Astrocyte (in vitro differentiated cells and primary cell): Measurements from ENCODE around the gene PBX1. TPM values are rescaled to one million over a fixed set of nuclear protein-coding genes. Genes with fewer than 3 reads are reported as not detected.

ENCODE experiments used
- DNase-seq: peaks from one replicate; pipeline ENCODE4 v3.0.0-alpha.2; 2010; ENCODE audit warnings: low read depth
- FAIRE-seq: peaks from 2 replicates; lab custom pipeline; 2011; peaks lifted over from hg19 to GRCh38; lab: Jason Lieb, UNC
- H2AFZ ChIP-seq: 2 replicates; pipeline ENCODE4 v1.6.0; 2012; ENCODE audit warnings: low read depth, low read length, inconsistent platforms
- H3K27ac ChIP-seq: 2 replicates; pipeline ENCODE4 v1.5.1; 2011; ENCODE audit warnings: low read depth, low read length, inconsistent platforms
- H3K27me3 ChIP-seq: 2 replicates; pipeline ENCODE4 v1.6.0; 2011; ENCODE audit warnings: low read length, inconsistent platforms; ENCODE audit not compliant: insufficient read depth
- H3K36me3 ChIP-seq: 2 replicates; pipeline ENCODE4 v1.5.1; 2011; ENCODE audit warnings: low read length, inconsistent platforms; ENCODE audit not compliant: insufficient read depth
- H3K4me1 ChIP-seq: 2 replicates; pipeline ENCODE4 v1.5.1; 2011; ENCODE audit warnings: low read length, inconsistent platforms; ENCODE audit not compliant: insufficient read depth
- H3K4me2 ChIP-seq: 2 replicates; pipeline ENCODE4 v1.6.0; 2012; ENCODE audit warnings: low read length, inconsistent platforms
- H3K4me3 ChIP-seq: 2 replicates; pipeline ENCODE4 v1.5.1; 2011; ENCODE audit warnings: low read depth, mild to moderate bottlenecking, low read length, inconsistent platforms; ENCODE audit not compliant: insufficient read depth
- H3K79me2 ChIP-seq: 2 replicates; pipeline ENCODE4 v1.6.0; 2012; ENCODE audit warnings: mild to moderate bottlenecking, low read length, inconsistent platforms; ENCODE audit not compliant: insufficient read depth
- H3K9ac ChIP-seq: 2 replicates; pipeline ENCODE4 v1.6.0; 2012; ENCODE audit warnings: mild to moderate bottlenecking, low read length, inconsistent platforms
- H3K9me3 ChIP-seq: 2 replicates; pipeline ENCODE4 v1.5.1; 2012; ENCODE audit warnings: low read depth, mild to moderate bottlenecking, low read length, inconsistent platforms; ENCODE audit not compliant: insufficient read depth
- H4K20me1 ChIP-seq: 2 replicates; pipeline ENCODE4 v1.6.0; 2012; ENCODE audit warnings: low read length, inconsistent platforms; ENCODE audit not compliant: insufficient read depth
- H3K27ac Mint-ChIP-seq: one replicate; pipeline ENCODE4 v1.8.0; 2021; ENCODE audit warnings: mild to moderate bottlenecking, mixed read lengths; ENCODE audit not compliant: unreplicated experiment
- H3K27me3 Mint-ChIP-seq: one replicate; pipeline ENCODE4 v1.8.0; 2021; ENCODE audit warnings: low read depth, mixed read lengths; ENCODE audit not compliant: unreplicated experiment
- H3K36me3 Mint-ChIP-seq: one replicate; pipeline ENCODE4 v1.8.0; 2021; ENCODE audit warnings: low read depth, mixed read lengths; ENCODE audit not compliant: unreplicated experiment
- H3K4me1 Mint-ChIP-seq: one replicate; pipeline ENCODE4 v1.8.0; 2021; ENCODE audit warnings: low read depth, mixed read lengths; ENCODE audit not compliant: unreplicated experiment
- H3K4me3 Mint-ChIP-seq: one replicate; pipeline ENCODE4 v1.8.0; 2021; ENCODE audit warnings: mild to moderate bottlenecking, moderate library complexity, mixed read lengths; ENCODE audit not compliant: unreplicated experiment
- H3K9me3 Mint-ChIP-seq: one replicate; pipeline ENCODE4 v1.8.0; 2021; ENCODE audit warnings: mild to moderate bottlenecking, mixed read lengths; ENCODE audit not compliant: unreplicated experiment
- EZH2 ChIP-seq: IDR thresholded peaks from 2 replicates; pipeline ENCODE4 v1.6.1; 2012; ENCODE audit warnings: mild to moderate bottlenecking, low read length, inconsistent platforms; ENCODE audit not compliant: insufficient read depth
- total RNA-seq: library from RNA; stranded (reverse); gene quantifications from 2 replicates; pipeline ENCODE4 v1.2.1, GENCODE V29; 2021
- TF ChIP-seq, protein P1 (sequence below): IDR thresholded peaks from 2 replicates; pipeline ENCODE4 v1.5.1; 2011; ENCODE audit warnings: low read depth, mild to moderate bottlenecking, inconsistent platforms, low read length, moderate library complexity; ENCODE audit not compliant: insufficient read depth

PBX1 gene
- total RNA-seq, 1 donor from 2014 or later, result 37.2 TPM

DNA sequence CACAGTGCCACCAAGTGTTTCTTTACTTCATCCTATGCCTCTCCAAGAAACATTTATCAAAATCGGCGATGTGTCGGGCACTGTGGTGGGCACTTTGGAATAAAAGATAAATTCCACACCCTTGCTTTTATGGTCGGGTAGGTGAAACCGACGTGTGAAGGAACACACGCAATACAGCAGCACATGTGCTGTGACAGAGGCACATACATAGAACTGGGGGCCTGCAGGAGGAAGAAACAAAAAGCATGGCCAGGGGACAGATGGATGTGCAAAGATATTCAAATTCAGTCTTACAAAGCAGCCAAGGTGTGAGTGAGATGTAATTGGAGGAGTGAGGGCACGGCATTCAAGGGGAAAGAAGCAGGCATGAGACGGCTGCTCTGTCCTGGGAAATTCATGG lies 282.0 kb downstream of the PBX1 start:
- no peaks in the 10 kb centered on the region for H3K27me3 ChIP-seq
- TF ChIP-seq EZH2, result no peak
- no peak overlapping the region for H3K9ac ChIP-seq
- H3K79me2 ChIP-seq, result no peaks in the 10 kb centered on the region
- H3K27ac ChIP-seq, result no peak overlapping the region
- DNase-seq (no peak), FAIRE-seq (no peak)
- Mint-ChIP-seq H3K4me1 (peaks cover 5% of the 10 kb centered on the region), H3K27me3 (no peaks in the 10 kb centered on the region), H3K36me3 (peaks cover 4% of the 10 kb centered on the region), H3K4me3 (no peak overlapping the region), H3K9me3 (no peaks in the 10 kb centered on the region), H3K27ac (no peak overlapping the region)
- H3K4me3 ChIP-seq, result no peak overlapping the region
- H4K20me1 ChIP-seq, result no peaks in the 10 kb centered on the region
- H3K9me3 ChIP-seq, result no peaks in the 10 kb centered on the region
- no peaks in the 10 kb centered on the region for H3K4me1 ChIP-seq
- no peak overlapping the region for H3K4me2 ChIP-seq
- no peaks in the 10 kb centered on the region for H3K36me3 ChIP-seq
- no peak overlapping the region for H2AFZ ChIP-seq

DNA sequence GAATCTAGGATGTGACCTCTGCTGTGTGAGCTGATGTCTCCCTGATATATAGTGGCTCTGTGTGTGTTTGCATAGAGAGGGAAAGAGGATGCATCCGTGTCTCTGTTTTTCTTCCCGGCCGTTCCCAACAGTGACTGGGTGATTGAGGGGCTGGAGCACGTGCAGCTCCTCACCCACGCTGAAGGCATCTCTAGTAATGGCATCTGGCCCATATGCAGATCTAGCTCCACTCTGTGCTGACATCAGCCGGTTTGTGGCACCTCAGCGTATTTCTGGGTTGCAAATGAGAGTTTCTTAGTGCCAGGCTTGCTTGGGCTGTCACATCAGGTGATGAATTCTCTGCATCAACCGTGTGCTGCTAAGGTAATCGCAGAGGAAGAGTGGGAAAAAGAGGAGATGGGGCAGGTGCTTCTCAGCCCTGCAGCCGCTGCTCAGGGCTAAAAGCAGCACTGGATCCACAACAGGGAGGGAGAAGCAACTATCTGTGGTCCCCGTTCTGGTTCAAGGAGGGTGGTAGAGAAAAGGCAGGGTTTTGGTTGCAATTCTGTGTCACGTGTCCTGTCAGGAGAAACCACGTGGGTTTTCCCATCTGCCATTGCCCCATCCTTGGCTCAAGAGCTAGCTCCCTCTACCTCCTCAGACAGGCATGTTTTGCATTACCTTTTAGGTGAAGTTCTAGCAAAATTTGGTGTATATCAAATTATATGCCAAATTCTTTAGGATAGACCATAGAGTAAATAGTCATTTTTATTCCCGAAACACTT lies 282.9 kb downstream of the PBX1 start:
- Mint-ChIP-seq H3K4me3 (no peak overlapping the region), H3K4me1 (peaks cover 5% of the 10 kb centered on the region), H3K9me3 (no peaks in the 10 kb centered on the region), H3K36me3 (peaks cover 6% of the 10 kb centered on the region), H3K27ac (no peak overlapping the region), H3K27me3 (no peaks in the 10 kb centered on the region)
- Histone ChIP-seq H3K36me3 (no peaks in the 10 kb centered on the region), H4K20me1 (no peaks in the 10 kb centered on the region), H3K4me3 (no peak overlapping the region), H3K4me1 (no peaks in the 10 kb centered on the region), H3K27me3 (no peaks in the 10 kb centered on the region), H3K27ac (no peak overlapping the region), H3K9ac (no peak overlapping the region), H3K9me3 (no peaks in the 10 kb centered on the region), H3K79me2 (no peaks in the 10 kb centered on the region), H2AFZ (no peak overlapping the region), H3K4me2 (no peak overlapping the region)
- no peak for DNase-seq
- no peak for FAIRE-seq
- TF ChIP-seq EZH2, result no peak
- TF ChIP-seq, protein P1, sequence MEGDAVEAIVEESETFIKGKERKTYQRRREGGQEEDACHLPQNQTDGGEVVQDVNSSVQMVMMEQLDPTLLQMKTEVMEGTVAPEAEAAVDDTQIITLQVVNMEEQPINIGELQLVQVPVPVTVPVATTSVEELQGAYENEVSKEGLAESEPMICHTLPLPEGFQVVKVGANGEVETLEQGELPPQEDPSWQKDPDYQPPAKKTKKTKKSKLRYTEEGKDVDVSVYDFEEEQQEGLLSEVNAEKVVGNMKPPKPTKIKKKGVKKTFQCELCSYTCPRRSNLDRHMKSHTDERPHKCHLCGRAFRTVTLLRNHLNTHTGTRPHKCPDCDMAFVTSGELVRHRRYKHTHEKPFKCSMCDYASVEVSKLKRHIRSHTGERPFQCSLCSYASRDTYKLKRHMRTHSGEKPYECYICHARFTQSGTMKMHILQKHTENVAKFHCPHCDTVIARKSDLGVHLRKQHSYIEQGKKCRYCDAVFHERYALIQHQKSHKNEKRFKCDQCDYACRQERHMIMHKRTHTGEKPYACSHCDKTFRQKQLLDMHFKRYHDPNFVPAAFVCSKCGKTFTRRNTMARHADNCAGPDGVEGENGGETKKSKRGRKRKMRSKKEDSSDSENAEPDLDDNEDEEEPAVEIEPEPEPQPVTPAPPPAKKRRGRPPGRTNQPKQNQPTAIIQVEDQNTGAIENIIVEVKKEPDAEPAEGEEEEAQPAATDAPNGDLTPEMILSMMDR, result no peak

DNA sequence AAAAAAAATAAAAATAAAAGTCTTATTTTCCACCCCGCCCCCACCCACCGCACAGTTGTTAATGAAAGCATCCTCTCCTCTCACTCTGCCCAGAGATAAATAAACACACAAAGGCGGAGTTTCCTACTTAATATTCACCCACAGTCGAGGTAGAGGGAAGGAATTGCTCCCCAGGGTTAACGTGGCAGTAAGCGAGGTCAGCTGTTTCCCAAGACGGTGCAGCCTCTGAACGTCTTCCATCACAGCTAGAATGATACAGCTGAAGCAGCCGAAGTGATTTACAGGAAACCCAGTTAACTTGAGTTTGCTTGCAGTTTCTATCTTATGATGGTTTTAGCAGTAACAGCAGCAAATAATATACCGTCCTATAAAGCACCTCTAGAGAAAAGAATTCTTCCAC lies 283.9 kb downstream of the PBX1 start:
- Mint-ChIP-seq H3K27ac (no peak overlapping the region), H3K9me3 (no peaks in the 10 kb centered on the region)

More for the DNA sequence above, 283.9 kb downstream of the PBX1 start:
- Histone ChIP-seq H3K27ac (no peak overlapping the region), H2AFZ (no peak overlapping the region), H3K9me3 (no peaks in the 10 kb centered on the region), H3K4me3 (no peak overlapping the region), H3K4me2 (no peak overlapping the region), H3K79me2 (no peaks in the 10 kb centered on the region), H3K27me3 (no peaks in the 10 kb centered on the region), H3K9ac (no peak overlapping the region), H3K36me3 (no peaks in the 10 kb centered on the region), H3K4me1 (no peaks in the 10 kb centered on the region), H4K20me1 (no peaks in the 10 kb centered on the region)
- H3K4me3 Mint-ChIP-seq, result no peak overlapping the region
- H3K27me3 Mint-ChIP-seq, result no peaks in the 10 kb centered on the region
- peaks cover 11% of the 10 kb centered on the region for H3K36me3 Mint-ChIP-seq
- peaks cover 5% of the 10 kb centered on the region for H3K4me1 Mint-ChIP-seq
- DNase-seq (no peak), FAIRE-seq (no peak)
- no peak for TF ChIP-seq EZH2
- TF ChIP-seq, protein P1, result no peak
